ENCODE data around the gene RPS6KL1. TPM values are rescaled to one million over a fixed set of nuclear protein-coding genes. Genes with fewer than 3 reads are reported as not detected.
A peak's percentile ranks its signal among the peaks of the same experiment; 100 is the strongest.

RPS6KL1 gene
- total and polyA plus RNA-seq, 4 donors = 1.1 to 5.9 (median 3.8) TPM

DNA sequence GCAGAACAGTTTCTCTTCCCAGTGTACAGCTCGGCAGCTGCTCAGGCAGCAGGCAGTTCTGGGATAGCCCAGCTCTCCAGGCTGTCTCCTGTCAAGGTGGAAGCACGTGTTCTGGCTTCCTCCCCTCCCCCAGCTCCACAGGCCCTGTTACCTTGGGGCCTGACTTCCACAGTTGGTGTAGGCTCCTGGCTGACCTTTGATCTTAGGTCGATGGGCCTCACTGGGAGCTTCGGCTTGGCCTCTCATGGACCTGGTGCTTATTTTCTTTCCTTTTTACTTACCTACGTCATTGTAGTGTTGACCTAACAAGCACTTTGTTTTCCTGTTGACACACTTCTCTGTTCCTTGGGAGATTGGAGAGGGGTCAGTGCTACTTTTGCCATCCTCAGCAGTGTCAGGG lies 24.4 kb downstream of the RPS6KL1 start (continued):
- TF ChIP-seq CTCF (IDR thresholded peaks at IDR 0.05; ENCODE audit: low read depth, low read length, missing input control) = no peak
- TF ChIP-seq, protein P1, sequence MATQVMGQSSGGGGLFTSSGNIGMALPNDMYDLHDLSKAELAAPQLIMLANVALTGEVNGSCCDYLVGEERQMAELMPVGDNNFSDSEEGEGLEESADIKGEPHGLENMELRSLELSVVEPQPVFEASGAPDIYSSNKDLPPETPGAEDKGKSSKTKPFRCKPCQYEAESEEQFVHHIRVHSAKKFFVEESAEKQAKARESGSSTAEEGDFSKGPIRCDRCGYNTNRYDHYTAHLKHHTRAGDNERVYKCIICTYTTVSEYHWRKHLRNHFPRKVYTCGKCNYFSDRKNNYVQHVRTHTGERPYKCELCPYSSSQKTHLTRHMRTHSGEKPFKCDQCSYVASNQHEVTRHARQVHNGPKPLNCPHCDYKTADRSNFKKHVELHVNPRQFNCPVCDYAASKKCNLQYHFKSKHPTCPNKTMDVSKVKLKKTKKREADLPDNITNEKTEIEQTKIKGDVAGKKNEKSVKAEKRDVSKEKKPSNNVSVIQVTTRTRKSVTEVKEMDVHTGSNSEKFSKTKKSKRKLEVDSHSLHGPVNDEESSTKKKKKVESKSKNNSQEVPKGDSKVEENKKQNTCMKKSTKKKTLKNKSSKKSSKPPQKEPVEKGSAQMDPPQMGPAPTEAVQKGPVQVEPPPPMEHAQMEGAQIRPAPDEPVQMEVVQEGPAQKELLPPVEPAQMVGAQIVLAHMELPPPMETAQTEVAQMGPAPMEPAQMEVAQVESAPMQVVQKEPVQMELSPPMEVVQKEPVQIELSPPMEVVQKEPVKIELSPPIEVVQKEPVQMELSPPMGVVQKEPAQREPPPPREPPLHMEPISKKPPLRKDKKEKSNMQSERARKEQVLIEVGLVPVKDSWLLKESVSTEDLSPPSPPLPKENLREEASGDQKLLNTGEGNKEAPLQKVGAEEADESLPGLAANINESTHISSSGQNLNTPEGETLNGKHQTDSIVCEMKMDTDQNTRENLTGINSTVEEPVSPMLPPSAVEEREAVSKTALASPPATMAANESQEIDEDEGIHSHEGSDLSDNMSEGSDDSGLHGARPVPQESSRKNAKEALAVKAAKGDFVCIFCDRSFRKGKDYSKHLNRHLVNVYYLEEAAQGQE (IDR thresholded peaks at IDR 0.05) = no peak

DNA sequence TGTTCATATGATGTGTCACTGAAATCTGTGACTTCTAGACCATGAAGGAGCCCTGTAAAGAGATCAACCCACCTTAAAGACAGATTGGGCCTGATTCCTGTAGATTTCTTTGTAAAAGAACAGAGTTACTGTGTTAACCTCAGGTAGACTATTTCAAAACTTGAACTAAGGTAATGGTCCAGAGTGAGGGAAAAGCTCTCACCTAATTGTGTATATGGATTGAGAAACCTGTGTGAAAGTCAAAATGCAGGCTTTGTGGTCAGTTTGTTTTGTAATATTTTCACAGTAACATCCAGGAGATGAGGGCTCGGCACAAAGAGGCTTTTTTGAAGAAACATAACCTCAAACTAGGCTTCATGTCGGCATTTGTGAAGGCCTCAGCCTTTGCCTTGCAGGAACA lies 25.0 kb downstream of the RPS6KL1 start:
- TF ChIP-seq SP1 (IDR thresholded peaks at IDR 0.05) (no peak), HNF4G (IDR thresholded peaks at IDR 0.05) (peak; percentile 61), FOXA2 (IDR thresholded peaks at IDR 0.05) (peak; percentile 9), ZBTB33 (IDR thresholded peaks at IDR 0.05) (peak; percentile 19), FOXA1 (IDR thresholded peaks at IDR 0.05) (no peak), TAF1 (conservative IDR thresholded peaks at IDR 0.05) (no peak), JUND (IDR thresholded peaks at IDR 0.05) (peak in 1 of 2 donors; percentile 46), YY1 (IDR thresholded peaks at IDR 0.05) (peak; percentile 26), ATF3 (IDR thresholded peaks at IDR 0.05) (no peak), HNF4A (conservative IDR thresholded peaks at IDR 0.05) (peak; percentile 91 to 93), RXRA (IDR thresholded peaks at IDR 0.05) (peak; percentile 36 to 70)
- no peaks in the 10 kb centered on the region for H3K9me3 ChIP-seq (ENCODE audit: control insufficient read depth in 4 of 4, low read length in 3 of 4)
- WGBS = 36% methylated on average over 2 of the region's 2 CpGs
- no peak for DNase-seq (ENCODE audit: low spot score)
- no peak overlapping the region for H3K9ac ChIP-seq (ENCODE audit: low read depth in 1 of 2, low read length in 2 of 2)
- H3K36me3 ChIP-seq (ENCODE audit: control insufficient read depth in 4 of 4, insufficient read depth in 3 of 4, low read depth in 1 of 4, low read length in 3 of 4) = peaks cover 12 to 89% (median 67%) of the 10 kb centered on the region in 4 donors
- H3K27me3 ChIP-seq (ENCODE audit: control insufficient read depth in 4 of 4, insufficient read depth in 4 of 4, low read length in 3 of 4) = no peaks in the 10 kb centered on the region
- H3K27ac ChIP-seq (ENCODE audit: low read depth in 1 of 2, low read length in 2 of 2) = peak overlapping the region; percentile 22 to 28
- H3K4me3 ChIP-seq (ENCODE audit: low read depth in 1 of 3, low read length in 3 of 3) = no peak overlapping the region
- H3K4me1 ChIP-seq (ENCODE audit: control insufficient read depth in 4 of 4, insufficient read depth in 4 of 4, low read length in 3 of 4) = peaks cover 4 to 21% (median 12%) of the 10 kb centered on the region in 4 donors

GRCh38 chr14:74897642-74898041 lies 25.4 kb downstream of the RPS6KL1 start:
- no peak overlapping the region for H3K4me3 ChIP-seq (ENCODE audit: low read depth in 1 of 3, low read length in 3 of 3)
- H3K27ac ChIP-seq (ENCODE audit: low read depth in 1 of 2, low read length in 2 of 2) = no peak overlapping the region
- peaks cover 4 to 21% (median 12%) of the 10 kb centered on the region in 4 donors for H3K4me1 ChIP-seq (ENCODE audit: control insufficient read depth in 4 of 4, insufficient read depth in 4 of 4, low read length in 3 of 4)
- no peaks in the 10 kb centered on the region for H3K27me3 ChIP-seq (ENCODE audit: control insufficient read depth in 4 of 4, insufficient read depth in 4 of 4, low read length in 3 of 4)
- no peak overlapping the region for H3K9ac ChIP-seq (ENCODE audit: low read depth in 1 of 2, low read length in 2 of 2)
- TF ChIP-seq, protein P1 (IDR thresholded peaks at IDR 0.05) = no peak
- TF ChIP-seq YY1 (IDR thresholded peaks at IDR 0.05) = no peak
- no peak for TF ChIP-seq FOXA2 (IDR thresholded peaks at IDR 0.05)
- TF ChIP-seq HNF4A (conservative IDR thresholded peaks at IDR 0.05) = no peak
- no peak for TF ChIP-seq SP1 (IDR thresholded peaks at IDR 0.05)
- DNase-seq (ENCODE audit: low spot score) = no peak
- peaks cover 12 to 89% (median 67%) of the 10 kb centered on the region in 4 donors for H3K36me3 ChIP-seq (ENCODE audit: control insufficient read depth in 4 of 4, insufficient read depth in 3 of 4, low read depth in 1 of 4, low read length in 3 of 4)
- no peaks in the 10 kb centered on the region for H3K9me3 ChIP-seq (ENCODE audit: control insufficient read depth in 4 of 4, low read length in 3 of 4)
- 73% methylated on average over 4 of the region's 4 CpGs for WGBS
